NCI-H774 (cell line): Measurements from ENCODE around the gene FMNL3.
"Not testable (repeated sequence)": the region's sequence is repeated elsewhere in the genome, so short reads cannot be mapped to it uniquely, and the experiment has no call there.

Source experiments
- DNase-seq: peaks from one replicate; lab custom pipeline; 2025; lab: John Stamatoyannopoulos, UW

FMNL3 gene

GRCh38 chr12:49707128-49707811, at the start of gene FMNL3:
TSS of gene FMNL3 (minus strand) at chr12:49707405. CDS start at chr12:49707180, 225 bp downstream.
- peak; percentile 97 for DNase-seq

- no peak for DNase-seq
Observed at GRCh38 chr12:49750996-49751393, 43.8 kb upstream of the FMNL3 start.

- no peak for DNase-seq
Observed at GRCh38 chr12:49750027-49750995, 43.1 kb upstream of the FMNL3 start.

- DNase-seq: no peak
Observed at GRCh38 chr12:49748800-49749199, 41.6 kb upstream of the FMNL3 start.

- no peak for DNase-seq
Observed at GRCh38 chr12:49748306-49748705, 41.1 kb upstream of the FMNL3 start.

GRCh38 chr12:49744363-49744885, 37.2 kb upstream of the FMNL3 start:
- no peak for DNase-seq

GRCh38 chr12:49741882-49742620, 34.8 kb upstream of the FMNL3 start:
- DNase-seq: peak; percentile 68

GRCh38 chr12:49740930-49741881, 34.0 kb upstream of the FMNL3 start, which contains the start of gene TMBIM6:
TSS of gene TMBIM6 (plus strand) at chr12:49741557. CDS start at chr12:49752494, 10,937 bp downstream.
- DNase-seq: peak; percentile 100

- not testable (repeated sequence) for DNase-seq
Observed at GRCh38 chr12:49740277-49740676, 33.1 kb upstream of the FMNL3 start.

GRCh38 chr12:49738721-49739120, 31.5 kb upstream of the FMNL3 start:
- DNase-seq: not testable (repeated sequence)

- DNase-seq: not testable (repeated sequence)
Observed at GRCh38 chr12:49734900-49735299, 27.7 kb upstream of the FMNL3 start.

- DNase-seq: no peak
Observed at GRCh38 chr12:49733219-49734017, 26.2 kb upstream of the FMNL3 start.

- DNase-seq: no peak
Observed at GRCh38 chr12:49730568-49731101, 23.4 kb upstream of the FMNL3 start.

- no peak for DNase-seq
Observed at GRCh38 chr12:49730050-49730449, 22.8 kb upstream of the FMNL3 start.

- DNase-seq: no peak
Observed at GRCh38 chr12:49728446-49728845, 21.2 kb upstream of the FMNL3 start.

GRCh38 chr12:49721355-49721754, 14.2 kb upstream of the FMNL3 start:
- not testable (repeated sequence) for DNase-seq

- DNase-seq: no peak
Observed at GRCh38 chr12:49720214-49720613, 13.0 kb upstream of the FMNL3 start.

GRCh38 chr12:49717800-49718199, 10.6 kb upstream of the FMNL3 start:
- DNase-seq: not testable (repeated sequence)

GRCh38 chr12:49716553-49716952, 9.3 kb upstream of the FMNL3 start:
- DNase-seq: no peak

- not testable (repeated sequence) for DNase-seq
Observed at GRCh38 chr12:49713952-49714351, 6.7 kb upstream of the FMNL3 start.
